ENCODE measurements around the gene SSB. TPM values are rescaled to one million over a fixed set of nuclear protein-coding genes. Genes with fewer than 3 reads are reported as not detected.

The SSB gene
- total and polyA plus RNA-seq, 9 of the 15 experiments (the other 6 are each of a cell fraction or from before 2014, with no cell fraction given), result 317 to 849 (median 515) TPM

- TF ChIP-seq CREB5 (CRISPR knock-in tag; IDR thresholded peaks at IDR 0.05) (no peak), MTA3 (IDR thresholded peaks at IDR 0.05; ENCODE audit: borderline replicate concordance) (0 out of 2 replicates have a peak, but pooled peaks have one; percentile 27), PML (IDR thresholded peaks at IDR 0.05; ENCODE audit: low read length) (no peak), MCM7 (IDR thresholded peaks at IDR 0.05) (no peak), HDGF (IDR thresholded peaks at IDR 0.05) (no peak), SMAD2 (IDR thresholded peaks at IDR 0.05; ENCODE audit: low read depth, low read length) (no peak), CXXC5 (CRISPR knock-in tag; IDR thresholded peaks at IDR 0.05) (peak; percentile 25; the same call in 1 of the 2 replicates), GTF3C2 (IDR thresholded peaks at IDR 0.05; ENCODE audit: borderline replicate concordance, extremely low read depth, insufficient read length) (no peak), XRCC5 (IDR thresholded peaks at IDR 0.05; ENCODE audit: low read depth, low read length) (peak; percentile 61; the same call in 1 of the 2 replicates), RFX1 (IDR thresholded peaks at IDR 0.05) (no peak), ARID2 (IDR thresholded peaks at IDR 0.05) (0 out of 2 replicates have a peak, but pooled peaks have one; percentile 71), E2F3 (CRISPR knock-in tag; IDR thresholded peaks at IDR 0.05) (no peak), SETDB1 (IDR thresholded peaks at IDR 0.05; ENCODE audit: low read length) (no peak), ZNF639 (CRISPR knock-in tag; conservative IDR thresholded peaks at IDR 0.05 in 1 of 2, IDR thresholded peaks at IDR 0.05 in 1 of 2) (no peak), BHLHE40 (IDR thresholded peaks at IDR 0.05; ENCODE audit: low read length) (no peak), PPARD (CRISPR knock-in tag; IDR thresholded peaks at IDR 0.05) (no peak), ZNF780A (CRISPR knock-in tag; IDR thresholded peaks at IDR 0.05) (no peak), CBFA2T3 (IDR thresholded peaks at IDR 0.05) (no peak), CC2D1A (IDR thresholded peaks at IDR 0.05) (0 out of 2 replicates have a peak, but pooled peaks have one; percentile 59), ZNF830 (CRISPR knock-in tag; IDR thresholded peaks at IDR 0.05) (no peak), ZFP91 (CRISPR knock-in tag; IDR thresholded peaks at IDR 0.05) (0 out of 2 replicates have a peak, but pooled peaks have one; percentile 13), ZNF311 (CRISPR knock-in tag; IDR thresholded peaks at IDR 0.05) (no peak)
Observed at GRCh38 chr2:169767243-169767888, 31.3 kb upstream of the SSB start (continued).
